ENCODE results near the gene PRIMPOL.
"Not testable (repeated sequence)": the region's sequence is repeated elsewhere in the genome, so short reads cannot be mapped to it uniquely, and the experiment has no call there.

- TF ChIP-seq CTCF, POLR2AphosphoS5 (IDR thresholded peaks at IDR 0.05): not testable (repeated sequence)
Measured at GRCh38 chr4:184602857-184603256, 46.7 kb upstream of the PRIMPOL start.

Measured in esophagus muscularis mucosa (tissue), 3 donors.